GM19452 (cell line): ENCODE results near the gene CD36.

Experiments used
- ATAC-seq: cut with Tn5 transposase; IDR thresholded peaks from one replicate; pipeline ENCODE4 v1.9.1; 2021; ENCODE audit not compliant: unreplicated experiment

CD36 gene

GRCh38 chr7:80637911-80638765, at the start of gene CD36:
Gene CD36 (plus strand): TSS chr7:80638642. CDS start chr7:80646741, 8,099 bp downstream.
- ATAC-seq: no peak

GRCh38 chr7:80589631-80590030, 48.8 kb upstream of the CD36 start:
- ATAC-seq: no peak

GRCh38 chr7:80591654-80592053, 46.8 kb upstream of the CD36 start:
- no peak for ATAC-seq

- ATAC-seq: no peak
These were observed 44.4 kb upstream of the CD36 start for GRCh38 chr7:80593869-80594586.

- ATAC-seq: no peak
These were observed 41.4 kb upstream of the CD36 start for GRCh38 chr7:80596933-80597517.

- ATAC-seq: no peak
These were observed 40.6 kb upstream of the CD36 start for GRCh38 chr7:80597875-80598274.

GRCh38 chr7:80600046-80600445, 38.4 kb upstream of the CD36 start:
- ATAC-seq: no peak

GRCh38 chr7:80601999-80602398, 36.4 kb upstream of the CD36 start:
- ATAC-seq: no peak

GRCh38 chr7:80603940-80604339, 34.5 kb upstream of the CD36 start:
- no peak for ATAC-seq

- ATAC-seq: no peak
These were observed 34.0 kb upstream of the CD36 start for GRCh38 chr7:80604436-80604835.

GRCh38 chr7:80607136-80607535, 31.3 kb upstream of the CD36 start:
- ATAC-seq: no peak

GRCh38 chr7:80608336-80608735, 30.1 kb upstream of the CD36 start:
- ATAC-seq: no peak

- no peak for ATAC-seq
These were observed 28.7 kb upstream of the CD36 start for GRCh38 chr7:80609751-80610150.

- no peak for ATAC-seq
These were observed 27.1 kb upstream of the CD36 start for GRCh38 chr7:80611353-80611752.

- ATAC-seq: no peak
These were observed 26.7 kb upstream of the CD36 start for GRCh38 chr7:80611779-80612178.

GRCh38 chr7:80612880-80613279, 25.6 kb upstream of the CD36 start:
- no peak for ATAC-seq

GRCh38 chr7:80613519-80613918, 24.9 kb upstream of the CD36 start:
- ATAC-seq: no peak

- no peak for ATAC-seq
These were observed 23.6 kb upstream of the CD36 start for GRCh38 chr7:80614851-80615271.

- no peak for ATAC-seq
These were observed 20.3 kb upstream of the CD36 start for GRCh38 chr7:80618096-80618495.

GRCh38 chr7:80619741-80620140, 18.7 kb upstream of the CD36 start:
- no peak for ATAC-seq

- no peak for ATAC-seq
These were observed 15.9 kb upstream of the CD36 start for GRCh38 chr7:80622541-80622940.
